Glutamatergic neuron (in vitro differentiated cells): ENCODE data around the gene OCLN. TPM values are rescaled to one million over a fixed set of nuclear protein-coding genes. Genes with fewer than 3 reads are reported as not detected.
"Not testable (repeated sequence)": the region's sequence is repeated elsewhere in the genome, so short reads cannot be mapped to it uniquely, and the experiment has no call there.

Experiments used
- DNase-seq: peaks from one replicate; pipeline ENCODE4 v3.0.0; 2022
- H3K27ac Mint-ChIP-seq: one replicate; pipeline ENCODE4 v1.8.0; 2020; ENCODE audit warnings: mild to moderate bottlenecking, mixed read lengths, inconsistent platforms; ENCODE audit not compliant: unreplicated experiment
- H3K27me3 Mint-ChIP-seq: one replicate; pipeline ENCODE4 v1.8.0; 2020; ENCODE audit warnings: mild to moderate bottlenecking, moderate library complexity, mixed read lengths, inconsistent platforms; ENCODE audit not compliant: unreplicated experiment
- H3K36me3 Mint-ChIP-seq: one replicate; pipeline ENCODE4 v1.8.0; 2020; ENCODE audit warnings: mild to moderate bottlenecking, mixed read lengths, inconsistent platforms; ENCODE audit not compliant: unreplicated experiment
- H3K4me1 Mint-ChIP-seq: one replicate; pipeline ENCODE4 v1.8.0; 2020; ENCODE audit warnings: mild to moderate bottlenecking, low read depth, mixed read lengths, inconsistent platforms; ENCODE audit not compliant: unreplicated experiment
- H3K4me3 Mint-ChIP-seq: one replicate; pipeline ENCODE4 v1.8.0; 2020; ENCODE audit warnings: mild to moderate bottlenecking, mixed read lengths, inconsistent platforms; ENCODE audit not compliant: unreplicated experiment
- H3K9me3 Mint-ChIP-seq: one replicate; pipeline ENCODE4 v1.8.0; 2020; ENCODE audit warnings: mild to moderate bottlenecking, moderate library complexity, mixed read lengths, inconsistent platforms; ENCODE audit not compliant: unreplicated experiment
- CTCF ChIP-seq: fragments of 200-600 bp; sonication (generic); IDR thresholded peaks from one replicate; pipeline ENCODE4 v1.5.0; 2021; ENCODE audit not compliant: partially characterized antibody, unreplicated experiment
- total RNA-seq: library from RNA; stranded (reverse); fragmentation: NEBNext Ultra II Directional; extraction: Animal tissue kit (Norgen Biotek cat#: 25700); gene quantifications from one replicate; pipeline ENCODE4 v1.2.1, GENCODE V29; 2021; ENCODE audit not compliant: unreplicated experiment

Gene OCLN
- total RNA-seq, 1 donor from 2014 or later: 4.3 TPM

DNA sequence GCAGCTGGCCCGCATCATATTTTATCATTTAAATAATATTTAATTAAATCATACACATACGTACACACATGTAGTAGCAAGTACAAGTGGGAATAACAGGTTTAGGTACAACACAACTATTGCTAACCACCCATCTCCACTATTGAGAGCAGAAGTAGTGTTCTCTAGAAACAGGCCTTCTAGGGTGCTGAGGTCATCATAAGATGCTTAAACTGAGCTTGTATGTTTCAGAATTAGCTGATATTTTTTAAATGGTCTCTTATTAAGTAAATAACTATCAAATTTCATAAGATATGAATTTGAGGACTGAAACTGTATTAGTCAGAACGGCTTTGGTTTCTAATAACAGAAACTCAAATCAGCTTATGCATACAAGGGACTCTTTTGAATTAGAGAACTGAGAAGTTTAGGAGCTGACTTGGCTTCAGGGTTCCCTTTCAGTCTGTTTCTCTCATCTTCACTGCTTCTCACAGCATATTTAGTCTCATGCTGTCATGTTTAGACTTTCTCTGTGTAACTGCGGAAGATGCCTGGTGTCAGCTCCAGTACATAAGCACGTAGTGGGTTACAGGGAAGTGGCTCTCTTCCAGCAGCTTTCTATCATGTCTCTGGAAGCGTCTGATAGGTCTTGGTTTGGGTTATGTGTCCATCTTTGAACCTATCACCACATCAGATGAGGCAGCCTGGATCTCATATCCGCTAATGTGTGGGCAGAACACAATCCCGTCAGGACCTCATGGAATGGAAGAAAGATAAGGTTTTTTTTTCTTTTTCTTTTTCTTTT lies 25.0 kb upstream of the OCLN start:
- no peaks in the 10 kb centered on the region for H3K36me3 Mint-ChIP-seq
- H3K27ac Mint-ChIP-seq: no peak overlapping the region

DNA sequence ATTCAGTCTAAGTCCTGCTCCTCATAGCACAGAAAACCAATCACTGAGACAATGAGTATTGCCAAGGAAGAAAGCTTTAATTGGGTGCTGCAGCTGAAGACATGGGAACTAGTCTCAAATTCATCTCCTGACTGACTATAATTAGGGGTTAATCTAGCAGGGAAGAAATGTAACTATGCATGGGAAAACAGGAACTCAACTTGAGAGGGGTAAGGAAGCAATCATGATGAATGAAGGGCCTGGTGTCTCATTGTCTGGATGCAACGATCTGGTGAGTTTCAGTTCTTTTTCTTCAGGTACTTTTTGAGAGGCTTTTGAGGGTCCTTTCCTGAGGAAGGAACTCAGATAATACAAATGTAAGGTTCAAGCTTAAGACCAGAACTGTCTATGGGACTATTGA lies 24.0 kb upstream of the OCLN start:
- H3K27me3 Mint-ChIP-seq: no peaks in the 10 kb centered on the region
- peaks cover 3% of the 10 kb centered on the region for H3K9me3 Mint-ChIP-seq
- H3K27ac Mint-ChIP-seq: no peak overlapping the region
- TF ChIP-seq CTCF: no peak
- DNase-seq: no peak
- H3K4me1 Mint-ChIP-seq: no peaks in the 10 kb centered on the region
- no peaks in the 10 kb centered on the region for H3K36me3 Mint-ChIP-seq
- no peak overlapping the region for H3K4me3 Mint-ChIP-seq

More for the DNA sequence above, 25.0 kb upstream of the OCLN start:
- Mint-ChIP-seq H3K9me3 (peaks cover 3% of the 10 kb centered on the region), H3K4me1 (no peaks in the 10 kb centered on the region), H3K27me3 (no peaks in the 10 kb centered on the region), H3K4me3 (no peak overlapping the region)
- TF ChIP-seq CTCF: no peak
- no peak for DNase-seq

GRCh38 chr5:69471516-69471915 lies 21.1 kb upstream of the OCLN start:
- H3K4me1 Mint-ChIP-seq, H3K9me3 Mint-ChIP-seq, H3K27ac Mint-ChIP-seq, DNase-seq, H3K27me3 Mint-ChIP-seq, H3K36me3 Mint-ChIP-seq, H3K4me3 Mint-ChIP-seq: not testable (repeated sequence)

GRCh38 chr5:69472535-69473143 lies 20.0 kb upstream of the OCLN start:
- not testable (repeated sequence) for H3K27ac Mint-ChIP-seq, H3K9me3 Mint-ChIP-seq, H3K27me3 Mint-ChIP-seq, H3K4me1 Mint-ChIP-seq, DNase-seq, H3K4me3 Mint-ChIP-seq, H3K36me3 Mint-ChIP-seq

- Mint-ChIP-seq H3K36me3 (no peaks in the 10 kb centered on the region), H3K4me1 (no peaks in the 10 kb centered on the region), H3K27me3 (peaks cover 2% of the 10 kb centered on the region), H3K4me3 (no peak overlapping the region), H3K9me3 (no peaks in the 10 kb centered on the region), H3K27ac (no peak overlapping the region)
- DNase-seq: no peak
- no peak for TF ChIP-seq CTCF
Measured at GRCh38 chr5:69477170-69477569, 15.4 kb upstream of the OCLN start.

- H3K4me3 Mint-ChIP-seq, H3K27me3 Mint-ChIP-seq, H3K27ac Mint-ChIP-seq, DNase-seq, H3K36me3 Mint-ChIP-seq, H3K9me3 Mint-ChIP-seq, H3K4me1 Mint-ChIP-seq: not testable (repeated sequence)
Measured at GRCh38 chr5:69478296-69478695, 14.3 kb upstream of the OCLN start.
